Middle frontal gyrus (tissue), 1 donor: Measurements from ENCODE around the gene BICRAL.
"Not testable (repeated sequence)": the region's sequence is repeated elsewhere in the genome, so short reads cannot be mapped to it uniquely, and the experiment has no call there.

Experiments
- DNase-seq: peaks from one replicate; pipeline ENCODE4 v3.0.0-alpha.2; 2015; ENCODE audit warnings: low spot score; ENCODE audit errors: extremely low spot score

Gene BICRAL

GRCh38 chr6:42781796-42782688, at the start of gene BICRAL:
Gene BICRAL, plus strand, starts transcription at chr6:42782052. Its CDS starts 39,971 bp downstream, at chr6:42822023.
- no peak for DNase-seq

GRCh38 chr6:42733867-42734481, 47.9 kb upstream of the BICRAL start:
- not testable (repeated sequence) for DNase-seq

- DNase-seq, result no peak
Measured at GRCh38 chr6:42735976-42736375, 45.9 kb upstream of the BICRAL start.

GRCh38 chr6:42740725-42741124, 41.1 kb upstream of the BICRAL start:
- no peak for DNase-seq

- no peak for DNase-seq
Measured at GRCh38 chr6:42742116-42742894, 39.5 kb upstream of the BICRAL start.

GRCh38 chr6:42744351-42744893, 37.4 kb upstream of the BICRAL start:
- no peak for DNase-seq

- DNase-seq, result no peak
Measured at GRCh38 chr6:42745083-42745639, 36.7 kb upstream of the BICRAL start.

GRCh38 chr6:42745640-42746462, 36.0 kb upstream of the BICRAL start, which contains the start of gene TBCC:
Gene TBCC, minus strand, starts transcription at chr6:42746103. Its CDS starts 30 bp downstream, at chr6:42746073.
- peak; percentile 93 for DNase-seq

- DNase-seq, result peak; percentile 52
Measured at GRCh38 chr6:42746463-42747391, 35.1 kb upstream of the BICRAL start.

GRCh38 chr6:42748203-42748898, 33.5 kb upstream of the BICRAL start:
- DNase-seq, result no peak

- DNase-seq, result no peak
Measured at GRCh38 chr6:42751055-42751454, 30.8 kb upstream of the BICRAL start.

GRCh38 chr6:42754759-42755158, 27.1 kb upstream of the BICRAL start:
- DNase-seq, result no peak

GRCh38 chr6:42756722-42757121, 25.1 kb upstream of the BICRAL start:
- DNase-seq, result no peak

- DNase-seq, result no peak
Measured at GRCh38 chr6:42758756-42759430, 23.0 kb upstream of the BICRAL start.

- no peak for DNase-seq
Measured at GRCh38 chr6:42761287-42762067, 20.4 kb upstream of the BICRAL start.

- no peak for DNase-seq
Measured at GRCh38 chr6:42762426-42762859, 19.4 kb upstream of the BICRAL start.

GRCh38 chr6:42762950-42763349, 18.9 kb upstream of the BICRAL start:
- DNase-seq, result no peak
